Activated CD4-positive, alpha-beta T cell treated with anti-CD3 and anti-CD28 coated beads, Interleukin-2, amount 50 U/mL, for 16 hours (primary cell): ENCODE data around the gene TAF11L14.

ENCODE experiments used
- DNase-seq: peaks from one replicate; pipeline ENCODE4 v3.0.0-alpha.2; 2020

TAF11L14 gene

GRCh38 chr5:17680737-17681136 lies 46.5 kb downstream of the TAF11L14 start:
- no peak for DNase-seq
